CD4-positive, alpha-beta T cell treated with Interleukin-1 beta for 1 hour (primary cell): ENCODE measurements around the gene FGF7.
A peak's percentile ranks its signal among the peaks of the same experiment; 100 is the strongest.
"Not testable (repeated sequence)": the region's sequence is repeated elsewhere in the genome, so short reads cannot be mapped to it uniquely, and the experiment has no call there.

Source experiments
- DNase-seq, 2 donors: peaks; one replicate each; pipeline ENCODE4 v3.0.0-alpha.2; 2020 to 2022

Gene FGF7

DNA sequence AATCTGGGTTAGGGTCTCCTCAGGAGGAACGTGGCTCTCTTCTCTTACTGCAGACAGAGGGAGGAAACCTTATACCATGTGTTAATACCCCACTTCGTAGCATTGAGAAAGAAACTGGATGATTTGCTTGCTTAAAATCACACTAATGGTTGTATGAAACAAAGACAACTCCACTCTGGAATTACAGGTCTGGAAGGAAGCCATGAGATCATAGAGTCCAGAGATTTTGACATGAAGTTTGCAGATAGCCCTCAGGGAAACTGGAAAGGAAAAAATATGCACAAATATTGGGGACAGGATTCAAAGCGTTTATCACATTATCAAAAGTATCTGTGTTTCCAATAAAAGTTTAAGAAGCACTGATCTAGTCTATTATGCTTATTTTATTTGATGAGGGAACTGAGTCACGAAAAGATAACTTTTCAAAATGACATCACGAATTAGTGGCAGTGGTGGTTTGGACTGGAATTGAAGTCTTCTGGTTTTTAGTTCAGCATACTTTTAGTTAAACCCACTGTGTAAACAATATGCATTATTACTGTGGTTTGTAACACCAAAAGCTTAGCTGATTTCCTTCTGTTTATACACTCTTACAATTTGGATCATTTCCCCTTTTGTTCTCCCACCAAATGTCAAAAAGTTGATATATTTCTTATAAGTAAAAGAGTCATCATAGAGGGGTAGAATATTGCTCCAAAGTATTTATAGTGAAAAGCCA lies 16.8 kb downstream of the FGF7 start:
- DNase-seq = no peak

DNA sequence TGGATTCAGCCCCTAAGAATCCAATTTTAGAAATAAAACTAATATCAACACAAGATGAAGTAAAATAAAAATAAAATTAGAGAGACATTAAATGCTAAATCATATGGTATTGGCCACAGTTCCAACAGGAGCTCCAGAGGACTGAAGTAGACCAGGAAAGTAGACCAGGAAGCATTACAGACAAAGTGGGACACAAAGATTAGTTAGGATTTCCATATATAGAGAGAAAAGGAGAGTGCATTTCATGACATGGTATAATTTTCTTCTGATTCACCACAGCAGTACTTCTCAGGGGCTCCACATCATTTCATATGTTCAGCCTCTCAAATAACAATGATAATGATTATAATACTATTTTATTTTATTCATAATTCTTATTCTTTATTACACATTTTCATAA lies 18.3 kb downstream of the FGF7 start:
- no peak for DNase-seq

DNA sequence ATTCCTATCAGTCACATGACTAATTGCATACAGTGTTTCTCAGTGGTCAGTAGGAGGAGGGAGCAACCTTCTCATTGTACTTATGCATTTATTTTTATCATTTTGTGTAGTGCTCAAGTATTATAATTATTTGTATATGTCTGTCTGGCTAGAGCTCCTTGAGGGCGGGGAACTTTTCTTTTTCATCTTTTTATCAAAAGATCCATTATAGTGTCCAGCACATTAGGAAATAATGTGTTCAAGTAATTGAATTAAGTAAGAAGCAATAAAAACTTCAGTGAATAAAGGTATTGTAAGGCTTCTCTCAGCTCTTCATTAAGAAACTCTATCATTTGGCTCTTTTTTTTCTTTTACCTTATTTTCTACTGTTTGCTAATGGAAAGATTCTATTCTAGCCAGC lies 18.8 kb downstream of the FGF7 start:
- DNase-seq = no peak

DNA sequence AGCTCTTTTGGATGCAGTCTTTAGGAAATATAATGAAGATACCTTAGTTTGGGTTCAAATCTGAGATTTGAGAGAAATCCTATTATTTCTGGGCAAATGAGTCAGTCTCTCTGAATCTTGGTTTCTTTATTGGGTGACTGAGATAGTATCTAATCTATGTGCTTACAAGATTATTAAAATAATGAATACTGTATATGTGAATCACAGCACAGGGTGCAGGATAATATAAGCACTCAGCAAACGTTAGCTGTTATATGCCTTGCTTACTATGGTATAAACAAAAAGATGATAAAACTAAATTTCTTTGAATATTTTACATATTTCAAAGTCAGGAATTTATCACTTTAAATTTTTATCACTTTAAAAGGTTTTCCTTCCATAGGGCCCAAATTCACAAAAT lies 29.6 kb downstream of the FGF7 start:
- no peak for DNase-seq

DNA sequence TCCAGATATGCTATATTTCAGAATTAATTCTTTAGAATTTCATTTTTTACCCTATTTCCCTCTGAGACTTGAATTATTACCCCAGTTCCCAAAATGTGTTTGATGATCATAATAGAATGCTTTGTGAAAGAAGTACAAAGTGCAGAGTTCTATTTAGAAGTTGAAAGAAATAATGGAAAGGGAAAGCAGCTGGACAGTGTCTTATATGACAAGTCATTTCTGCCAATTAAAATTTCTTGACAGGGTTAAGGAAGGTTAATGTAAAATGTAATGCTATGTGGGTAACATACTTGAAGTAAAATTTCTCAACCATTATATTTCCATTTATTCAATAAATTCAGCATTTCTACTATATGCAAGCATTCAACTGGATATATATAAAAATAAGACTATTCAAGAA lies 33.1 kb downstream of the FGF7 start:
- no peak for DNase-seq

DNA sequence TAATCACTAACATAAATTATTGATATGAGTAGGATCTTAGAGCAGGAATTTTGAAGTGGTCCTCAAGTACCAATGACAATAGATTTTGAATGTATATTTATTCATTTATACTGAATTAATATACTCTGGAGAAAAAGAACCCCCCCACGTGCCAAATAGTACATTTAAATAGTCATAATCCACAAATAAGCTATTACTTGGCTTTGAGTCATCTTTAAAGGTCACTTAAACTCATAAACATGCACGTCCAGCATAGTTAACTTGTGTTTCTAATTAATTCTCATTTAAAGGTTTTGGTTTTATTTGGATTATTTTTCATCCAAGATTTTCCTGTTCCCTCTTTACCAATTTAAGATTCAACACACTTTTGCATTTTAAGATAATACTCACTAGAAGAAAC lies 35.1 kb downstream of the FGF7 start:
- DNase-seq = no peak

DNA sequence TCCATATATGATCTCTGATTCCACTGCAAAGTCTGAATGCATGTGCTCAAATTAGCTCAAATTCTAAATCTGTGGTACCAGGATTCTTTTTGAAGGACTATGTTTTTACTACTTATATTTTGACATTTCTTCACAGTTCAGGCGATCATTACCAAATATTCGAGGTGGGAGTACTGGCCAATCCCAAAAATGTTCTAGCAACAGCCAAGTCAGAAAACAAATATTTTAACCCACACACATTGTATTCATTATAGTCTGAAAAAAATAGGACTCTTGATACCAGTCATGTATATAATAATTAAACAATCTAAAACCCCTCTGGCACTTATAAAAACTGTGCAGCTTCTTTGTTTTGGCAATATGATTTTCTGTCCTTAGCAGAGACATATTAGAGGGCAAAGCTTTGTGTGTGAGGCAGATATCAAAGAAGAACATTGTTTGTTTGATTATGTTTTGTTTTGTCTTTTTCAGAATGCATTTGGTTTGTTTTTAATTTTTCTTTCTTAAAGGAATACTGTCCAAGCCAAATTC lies 37.4 kb downstream of the FGF7 start:
- no peak for DNase-seq

DNA sequence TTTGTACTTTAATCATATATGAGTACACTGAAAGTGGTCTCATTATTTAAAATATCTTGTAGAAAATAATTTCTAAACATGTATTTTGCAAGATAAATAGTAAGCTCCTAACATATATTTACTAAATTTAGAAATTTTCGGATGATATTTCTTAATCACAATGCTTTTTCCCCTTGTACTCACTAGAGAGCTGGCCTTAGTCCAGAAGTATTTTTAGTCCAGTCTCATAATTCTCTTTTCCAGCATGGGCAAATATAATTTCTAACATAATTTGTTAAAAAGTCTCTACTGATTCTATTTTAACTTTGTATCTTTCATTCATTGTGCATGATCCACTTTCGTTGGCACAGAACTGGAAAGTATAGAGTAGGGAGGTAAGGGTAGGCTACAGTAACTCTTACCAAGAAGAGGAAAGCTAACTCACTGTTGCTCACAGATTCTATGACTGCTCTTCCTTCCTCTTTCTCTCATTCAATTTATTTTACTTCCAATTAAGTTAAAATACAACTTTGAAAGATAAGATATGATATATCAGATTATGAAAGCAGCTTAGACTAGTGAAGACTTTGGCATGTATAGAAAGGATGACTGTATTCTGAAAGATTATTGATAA lies 39.3 kb downstream of the FGF7 start:
- no peak for DNase-seq

DNA sequence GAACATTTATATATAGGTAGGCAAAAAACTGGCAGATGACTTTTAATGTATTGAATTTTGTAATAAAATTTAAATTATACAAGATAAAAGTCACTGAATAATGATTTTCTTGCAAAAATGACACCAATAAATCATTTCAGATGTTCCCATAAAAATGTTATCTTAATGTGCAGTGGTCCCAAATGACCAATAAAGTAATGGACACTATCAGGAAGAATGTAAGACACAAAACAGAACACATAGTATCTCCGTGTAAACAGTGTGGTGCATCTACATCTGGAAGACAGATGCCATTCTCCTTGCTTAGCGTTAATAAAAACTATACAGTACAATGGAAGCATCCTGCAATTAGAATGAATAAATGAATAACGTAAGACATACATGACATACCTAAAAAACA lies 41.5 kb downstream of the FGF7 start:
- DNase-seq = no peak

DNA sequence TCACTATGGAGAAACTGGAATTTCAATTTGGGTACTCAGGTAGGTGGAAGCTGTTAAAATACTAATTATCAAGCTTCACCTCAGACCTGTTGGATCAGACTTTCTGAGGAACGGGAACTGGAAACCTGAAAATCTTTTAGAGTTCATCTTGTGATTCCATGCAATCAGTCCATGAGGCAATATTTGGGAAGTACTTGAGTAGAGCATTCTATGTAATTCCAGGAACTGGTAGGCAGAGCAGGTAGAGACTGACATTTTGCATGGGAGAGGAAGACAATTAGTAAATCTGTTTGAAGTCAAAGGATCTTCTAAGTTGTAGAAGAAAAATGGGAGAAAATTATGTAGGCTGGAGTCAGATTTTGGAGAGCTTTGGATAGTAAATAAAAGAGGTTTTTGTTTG lies 43.1 kb downstream of the FGF7 start:
- no peak for DNase-seq

DNA sequence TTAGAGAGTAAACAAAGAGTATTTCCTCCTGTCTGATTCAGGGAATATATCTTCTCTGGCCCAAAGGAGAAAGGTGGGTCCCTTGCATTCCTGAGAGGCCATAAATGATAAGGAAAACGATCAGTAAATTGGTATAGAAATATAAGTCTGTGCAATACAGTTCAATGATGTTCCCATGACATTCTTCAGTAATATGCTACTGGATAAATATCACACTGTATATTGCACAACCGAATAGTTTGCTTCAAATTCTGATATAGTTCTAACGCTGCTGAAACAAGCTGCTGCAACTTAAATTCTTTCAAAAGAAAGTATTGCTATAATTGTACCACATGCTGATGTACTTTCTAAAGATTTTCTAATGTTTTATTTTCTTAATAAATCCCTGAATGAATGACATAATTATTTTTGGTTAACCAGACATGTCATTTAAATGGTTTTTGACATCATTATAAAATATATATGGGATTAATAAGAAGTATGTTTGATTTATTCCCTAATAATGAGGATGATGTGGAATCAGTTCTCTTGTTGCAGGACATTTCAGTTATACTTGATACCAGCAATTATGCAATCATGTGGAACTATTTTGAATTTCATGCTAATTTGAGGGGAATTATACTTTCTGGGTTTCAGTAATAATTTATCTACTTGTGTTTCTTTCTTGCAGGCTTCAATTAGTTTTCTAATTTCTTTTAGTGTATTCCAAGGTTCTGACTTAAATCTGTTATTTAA lies 44.9 kb downstream of the FGF7 start:
- DNase-seq = no peak

DNA sequence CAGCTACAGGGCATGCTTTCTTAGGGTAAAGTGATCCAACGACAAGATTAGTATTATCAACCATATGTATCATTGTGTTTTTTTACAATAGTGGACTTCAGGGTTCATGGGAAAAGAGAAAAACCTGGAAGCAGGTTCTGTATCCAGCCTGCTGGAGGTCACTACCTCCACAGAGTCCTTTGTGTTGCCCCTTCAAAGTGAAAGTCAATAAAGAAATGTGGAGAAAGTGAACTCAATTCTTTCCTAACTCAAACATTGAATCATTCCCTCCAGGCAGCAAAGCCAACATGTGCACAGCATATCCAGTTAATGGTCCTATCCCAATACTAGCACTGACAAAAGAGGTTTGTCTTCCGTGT lies 45.4 kb downstream of the FGF7 start:
- DNase-seq = no peak

DNA sequence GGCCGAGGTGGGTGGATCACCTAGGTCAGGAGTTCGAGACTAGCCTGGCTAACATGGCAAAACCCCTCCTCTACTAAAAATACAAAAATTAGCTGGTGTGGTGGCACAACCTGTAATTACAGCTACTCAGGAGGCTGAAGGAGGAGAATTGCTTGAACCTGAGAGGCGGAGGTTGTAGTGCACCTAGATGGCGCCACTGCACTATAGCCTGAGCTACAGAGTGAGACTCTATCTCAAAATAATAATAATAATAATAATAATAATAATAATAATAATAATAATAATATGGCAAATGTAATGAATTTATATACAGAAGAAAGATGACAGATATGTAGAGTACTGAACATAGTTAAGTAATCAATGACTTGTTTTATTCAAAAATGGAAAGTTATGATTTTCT lies 48.2 kb downstream of the FGF7 start:
- peak; percentile 3 to 16 for DNase-seq

DNA sequence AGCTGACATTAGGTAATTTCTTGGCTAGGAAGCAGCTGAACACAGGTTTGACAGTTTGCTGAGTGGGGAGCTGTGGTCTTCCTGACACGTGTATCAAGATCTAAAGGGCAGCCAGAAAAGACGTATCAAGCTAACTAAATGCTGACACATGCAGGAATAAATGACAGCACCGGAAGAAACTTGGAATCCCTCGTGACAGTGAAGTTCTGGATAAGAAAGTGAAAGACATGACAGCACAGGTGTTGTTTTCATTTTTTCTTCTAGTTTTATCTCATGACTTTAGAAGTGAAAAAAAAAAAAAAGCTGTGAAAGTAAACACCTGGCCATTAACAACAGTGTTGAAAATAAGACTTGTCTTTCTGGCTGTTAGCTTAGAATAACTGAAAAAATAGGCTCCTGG lies 48.7 kb downstream of the FGF7 start:
- peak in 1 of 2 donors; percentile 4 for DNase-seq

DNA sequence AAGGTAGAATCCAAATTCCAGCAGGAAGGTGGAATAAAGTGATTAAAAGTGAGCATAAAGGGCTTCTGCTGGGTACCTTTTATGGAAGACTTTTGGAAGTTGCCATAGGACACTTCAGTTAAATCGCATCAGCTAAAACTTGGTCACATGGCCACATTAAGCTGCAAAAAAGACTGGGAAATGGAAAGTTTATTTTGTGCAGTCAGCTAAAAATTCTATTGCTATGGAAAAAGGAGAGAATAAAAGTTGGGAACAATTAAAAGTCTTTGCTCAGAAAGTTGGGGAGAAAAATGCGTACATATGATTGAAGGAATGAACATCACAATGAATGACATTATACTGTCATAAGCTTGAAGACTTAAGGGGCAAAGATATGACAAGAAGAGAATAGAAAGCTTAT lies 49.3 kb downstream of the FGF7 start:
- DNase-seq = no peak

DNA sequence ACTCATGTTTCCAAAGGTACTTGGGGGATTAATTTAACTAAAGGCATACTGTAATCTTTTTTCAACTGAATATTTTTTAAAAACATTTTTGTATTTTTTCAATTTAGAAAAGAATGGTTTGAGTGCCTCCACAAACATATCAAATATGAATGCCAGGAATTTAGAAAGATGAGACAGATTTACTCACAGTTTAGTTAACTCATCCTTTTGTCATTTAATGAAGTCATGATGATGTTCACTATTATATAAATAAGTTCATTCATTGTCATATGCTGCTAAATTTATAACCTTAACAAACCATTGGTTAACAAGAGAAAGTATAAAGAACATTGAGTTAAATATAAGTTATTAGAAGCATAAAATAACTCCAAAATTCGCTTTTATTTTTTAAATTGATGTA lies 50.0 kb downstream of the FGF7 start:
- DNase-seq = no peak

DNA sequence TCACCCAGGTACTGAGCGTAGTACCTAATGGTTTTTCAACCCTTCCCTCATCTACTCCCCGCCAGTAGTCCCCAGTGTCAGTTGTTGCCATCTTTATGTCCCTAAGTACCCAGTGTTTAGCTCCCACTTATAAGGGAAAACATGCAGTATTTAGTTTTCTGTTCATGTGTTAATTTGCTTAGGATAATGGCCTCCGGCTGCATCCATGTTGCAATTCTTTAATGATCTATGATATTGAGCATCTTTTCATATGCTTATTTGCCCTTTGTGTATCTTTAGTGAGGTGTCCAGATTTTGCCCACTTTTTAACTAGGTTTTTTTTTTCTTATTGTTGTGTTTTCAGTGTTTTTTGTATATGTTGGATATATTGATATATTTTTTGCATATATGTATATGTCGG lies 55.0 kb downstream of the FGF7 start:
- DNase-seq = not testable (repeated sequence)

DNA sequence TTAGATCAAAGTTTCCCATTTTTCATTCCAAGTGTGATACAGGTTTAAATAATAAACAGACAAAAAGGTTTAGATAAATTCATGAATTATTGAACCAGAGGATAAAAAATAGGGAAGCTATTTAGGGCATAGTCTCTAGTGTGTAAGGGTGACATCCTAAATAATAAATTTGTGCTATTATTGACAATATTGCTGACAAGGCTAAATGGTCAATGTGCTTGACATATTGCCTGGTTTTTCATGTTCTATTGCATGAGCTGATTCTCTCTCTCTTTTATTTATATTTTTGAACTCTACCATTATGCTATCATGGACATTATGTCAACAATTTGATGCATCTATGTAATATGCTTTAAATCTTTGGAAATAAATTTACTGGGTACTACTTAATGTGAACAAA lies 55.9 kb downstream of the FGF7 start:
- not testable (repeated sequence) for DNase-seq

DNA sequence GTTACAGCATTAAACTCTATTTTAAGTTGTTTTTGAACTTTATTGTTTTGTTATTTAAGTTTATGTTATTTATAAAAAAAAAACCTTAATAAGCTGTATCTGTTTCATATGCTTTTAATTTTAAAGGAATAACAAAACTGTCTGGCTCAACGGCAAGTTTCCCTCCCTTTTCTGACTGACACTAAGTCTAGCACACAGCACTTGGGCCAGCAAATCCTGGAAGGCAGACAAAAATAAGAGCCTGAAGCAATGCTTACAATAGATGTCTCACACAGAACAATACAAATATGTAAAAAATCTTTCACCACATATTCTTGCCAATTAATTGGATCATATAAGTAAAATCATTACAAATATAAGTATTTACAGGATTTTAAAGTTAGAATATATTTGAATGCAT lies 62.4 kb downstream of the FGF7 start:
- not testable (repeated sequence) for DNase-seq

DNA sequence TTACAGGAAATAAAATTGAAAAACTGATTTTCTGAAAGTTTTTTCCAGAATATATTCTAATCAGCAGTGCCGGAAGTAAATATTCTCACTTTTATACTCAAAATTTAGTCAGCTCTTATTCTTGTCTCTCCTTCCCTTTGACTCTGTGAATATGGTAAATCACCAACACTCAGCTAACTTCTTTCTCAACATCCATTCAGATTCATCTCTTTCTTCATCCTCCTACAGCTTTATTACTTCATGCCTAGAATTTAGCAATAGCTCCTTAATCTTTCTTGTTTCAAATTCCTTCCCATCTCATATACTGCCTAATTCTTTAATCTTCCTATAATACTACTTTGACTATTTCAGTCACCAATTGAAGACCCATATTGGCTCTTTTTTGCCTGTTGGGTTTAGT lies 67.9 kb downstream of the FGF7 start:
- DNase-seq = no peak

DNA sequence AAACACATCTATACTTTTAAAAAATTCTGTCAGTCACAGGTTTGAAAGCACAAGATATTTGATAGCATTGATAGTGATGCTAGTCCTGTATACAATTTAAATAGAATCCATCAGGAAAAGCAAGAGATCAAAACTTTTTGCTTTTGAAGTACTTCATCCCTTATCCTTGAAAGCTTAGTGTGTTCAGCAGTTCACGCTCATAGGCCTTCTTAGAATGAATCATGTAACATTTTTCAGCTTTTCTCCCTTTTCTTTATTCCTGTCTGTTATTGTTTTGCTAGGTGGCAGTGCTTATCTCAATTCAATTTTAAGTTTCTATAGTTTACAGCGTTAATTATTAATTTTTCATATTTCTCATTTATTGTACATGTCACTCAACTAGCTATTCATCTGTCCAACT lies 69.1 kb downstream of the FGF7 start:
- no peak for DNase-seq

DNA sequence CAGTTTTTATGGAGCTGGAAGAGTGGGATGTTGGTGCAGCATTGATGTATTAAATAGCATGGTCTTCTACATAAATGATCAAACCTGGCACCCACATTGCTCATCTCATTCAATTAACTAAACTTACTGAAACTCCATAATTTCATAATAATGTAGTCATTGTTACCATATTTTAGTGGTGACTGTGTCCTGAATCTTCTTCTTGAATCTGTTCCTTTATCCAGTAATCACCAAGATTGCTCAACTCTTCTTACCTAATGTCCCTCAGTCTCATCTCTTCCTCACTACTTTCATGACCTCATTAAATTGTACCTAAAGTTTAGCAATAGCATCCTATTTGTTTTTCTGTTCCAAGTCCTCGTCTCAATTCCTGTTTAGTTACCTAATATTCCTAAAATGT lies 69.8 kb downstream of the FGF7 start:
- no peak for DNase-seq

DNA sequence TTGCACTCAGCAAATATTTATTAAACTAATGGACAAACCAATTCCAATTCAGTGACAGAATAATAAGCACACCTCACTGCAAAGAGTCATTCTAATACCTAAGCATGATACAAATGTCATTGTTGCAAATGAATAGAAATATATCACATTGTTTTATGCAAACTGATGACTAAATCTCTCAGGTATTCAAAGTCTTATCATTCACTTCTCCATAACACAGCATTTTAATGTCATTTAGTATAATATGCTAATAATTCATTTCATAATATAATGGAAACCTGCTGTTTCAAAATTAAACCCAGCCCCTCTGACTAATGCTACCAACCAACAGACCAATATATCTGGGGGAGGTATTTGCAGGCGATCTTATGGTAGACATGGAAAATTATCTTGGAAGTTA lies 71.8 kb downstream of the FGF7 start:
- no peak for DNase-seq
